SK-N-MC (cell line): ENCODE data around the gene GALNT9.

Experiments
- EZH2 ChIP-seq: fragments of 200-600 bp; sonication (generic); IDR thresholded peaks from one replicate; pipeline ENCODE4 v1.6.1; 2017; ENCODE audit warnings: antibody characterized with exemption
- FOXP2 ChIP-seq: optimal IDR thresholded peaks from 2 replicates; pipeline ENCODE3; 2011; ENCODE audit warnings: mild to moderate bottlenecking, moderate library complexity; ENCODE audit not compliant: insufficient read depth; ENCODE audit errors: extremely low read length, control extremely low read depth
- POLR2AphosphoS5 ChIP-seq: IDR thresholded peaks from 2 replicates; pipeline ENCODE4 v1.6.1; 2012; ENCODE audit warnings: mild to moderate bottlenecking, low read depth, low read length, borderline replicate concordance

DNA sequence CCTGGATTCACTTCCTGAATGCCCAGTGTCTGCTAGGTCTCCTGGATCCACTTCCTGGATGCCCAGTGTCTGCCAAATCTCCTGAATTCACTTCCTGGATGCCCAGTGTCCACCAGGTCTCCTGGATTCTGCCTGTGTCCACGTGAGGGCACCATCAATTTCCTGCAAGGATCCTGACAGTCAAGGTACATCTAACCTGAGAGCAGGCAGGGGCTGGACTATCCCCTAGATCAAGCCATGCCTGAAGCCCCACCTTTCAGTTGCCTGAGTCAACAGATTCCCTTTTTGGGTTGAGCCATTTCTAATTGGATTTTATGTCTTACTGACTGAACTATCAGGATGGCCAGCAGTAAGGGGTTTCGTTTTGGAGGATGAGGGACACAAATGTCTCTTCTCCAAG, 49.5 kb downstream of the GALNT9 start:
- TF ChIP-seq FOXP2 (no peak), EZH2 (no peak), POLR2AphosphoS5 (no peak)
